Nephron progenitor cell (in vitro differentiated cells): ENCODE results near the gene ATP13A3.
A peak's percentile ranks its signal among the peaks of the same experiment; 100 is the strongest.

Experiments
- DNase-seq: peaks from one replicate; pipeline ENCODE4 v3.0.0; 2021
- H3K27ac Mint-ChIP-seq: 2 replicates; pipeline ENCODE4 v1.8.0; 2021; ENCODE audit warnings: mild to moderate bottlenecking, moderate library complexity, mixed read lengths
- H3K27me3 Mint-ChIP-seq: 2 replicates; pipeline ENCODE4 v1.8.0; 2021; ENCODE audit warnings: mild to moderate bottlenecking, low read depth, mixed read lengths; ENCODE audit not compliant: poor library complexity
- H3K36me3 Mint-ChIP-seq: 2 replicates; pipeline ENCODE4 v1.8.0; 2021; ENCODE audit warnings: low read depth, mixed read lengths
- H3K4me1 Mint-ChIP-seq: 2 replicates; pipeline ENCODE4 v1.8.0; 2021; ENCODE audit warnings: mixed read lengths
- H3K4me3 Mint-ChIP-seq: 2 replicates; pipeline ENCODE4 v1.8.0; 2021; ENCODE audit warnings: mild to moderate bottlenecking, moderate library complexity, mixed read lengths
- H3K9me3 Mint-ChIP-seq: 2 replicates; pipeline ENCODE4 v1.8.0; 2021; ENCODE audit warnings: mild to moderate bottlenecking, moderate library complexity, mixed read lengths
- TF ChIP-seq, protein P1 (sequence below): fragments of 200-600 bp; sonication (generic); IDR thresholded peaks from 2 replicates; pipeline ENCODE4 v1.5.0; 2021; ENCODE audit warnings: antibody characterized with exemption

ATP13A3 gene

DNA sequence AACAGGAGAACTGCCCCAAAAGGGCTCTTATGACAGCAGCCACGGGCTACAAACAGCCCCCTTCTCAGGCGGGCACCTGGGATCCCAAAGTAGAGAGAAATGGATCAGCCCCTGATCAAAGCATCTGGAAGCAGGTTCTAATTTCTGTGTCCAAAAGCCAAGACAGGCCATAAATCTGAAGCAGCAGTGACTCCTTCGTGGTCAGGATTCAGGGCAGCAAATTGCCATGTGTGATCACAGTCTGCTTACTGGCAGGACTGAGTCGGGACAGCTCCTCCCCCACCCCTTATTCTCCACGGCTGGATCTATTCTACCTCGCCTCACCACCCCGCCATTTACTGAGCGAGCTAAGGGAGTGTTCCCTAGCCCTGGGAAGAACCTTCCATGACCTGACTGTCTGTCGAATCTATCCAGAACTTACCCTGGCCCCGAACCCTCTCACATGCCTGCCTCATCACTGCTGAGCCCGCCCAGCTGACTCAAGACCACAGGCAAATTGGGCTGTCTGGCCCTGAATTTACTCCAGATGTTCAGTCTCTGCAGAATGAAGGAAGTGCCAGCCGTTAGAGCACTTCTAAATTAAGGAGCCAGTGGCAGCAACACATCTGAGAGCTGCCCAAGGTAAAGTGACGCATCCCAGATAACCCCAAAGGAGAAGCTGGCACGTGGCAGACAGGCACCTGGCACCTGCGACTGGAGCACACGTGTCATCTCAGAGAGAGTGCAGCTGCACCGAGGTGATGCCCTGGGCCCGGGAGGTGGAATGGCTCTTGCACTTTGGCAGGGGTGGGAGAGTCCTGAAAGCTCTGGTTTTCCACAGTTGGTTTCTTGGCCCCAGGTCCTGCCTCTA, 118.6 kb downstream of the ATP13A3 start:
- H3K9me3 Mint-ChIP-seq = no peaks in the 10 kb centered on the region
- H3K4me1 Mint-ChIP-seq = peaks cover 71% of the 10 kb centered on the region
- H3K4me3 Mint-ChIP-seq = no peak overlapping the region
- no peaks in the 10 kb centered on the region for H3K36me3 Mint-ChIP-seq
- TF ChIP-seq, protein P1, sequence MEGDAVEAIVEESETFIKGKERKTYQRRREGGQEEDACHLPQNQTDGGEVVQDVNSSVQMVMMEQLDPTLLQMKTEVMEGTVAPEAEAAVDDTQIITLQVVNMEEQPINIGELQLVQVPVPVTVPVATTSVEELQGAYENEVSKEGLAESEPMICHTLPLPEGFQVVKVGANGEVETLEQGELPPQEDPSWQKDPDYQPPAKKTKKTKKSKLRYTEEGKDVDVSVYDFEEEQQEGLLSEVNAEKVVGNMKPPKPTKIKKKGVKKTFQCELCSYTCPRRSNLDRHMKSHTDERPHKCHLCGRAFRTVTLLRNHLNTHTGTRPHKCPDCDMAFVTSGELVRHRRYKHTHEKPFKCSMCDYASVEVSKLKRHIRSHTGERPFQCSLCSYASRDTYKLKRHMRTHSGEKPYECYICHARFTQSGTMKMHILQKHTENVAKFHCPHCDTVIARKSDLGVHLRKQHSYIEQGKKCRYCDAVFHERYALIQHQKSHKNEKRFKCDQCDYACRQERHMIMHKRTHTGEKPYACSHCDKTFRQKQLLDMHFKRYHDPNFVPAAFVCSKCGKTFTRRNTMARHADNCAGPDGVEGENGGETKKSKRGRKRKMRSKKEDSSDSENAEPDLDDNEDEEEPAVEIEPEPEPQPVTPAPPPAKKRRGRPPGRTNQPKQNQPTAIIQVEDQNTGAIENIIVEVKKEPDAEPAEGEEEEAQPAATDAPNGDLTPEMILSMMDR = no peak
- H3K27me3 Mint-ChIP-seq = peaks cover 51% of the 10 kb centered on the region
- peak; percentile 48 for DNase-seq
- no peak overlapping the region for H3K27ac Mint-ChIP-seq

DNA sequence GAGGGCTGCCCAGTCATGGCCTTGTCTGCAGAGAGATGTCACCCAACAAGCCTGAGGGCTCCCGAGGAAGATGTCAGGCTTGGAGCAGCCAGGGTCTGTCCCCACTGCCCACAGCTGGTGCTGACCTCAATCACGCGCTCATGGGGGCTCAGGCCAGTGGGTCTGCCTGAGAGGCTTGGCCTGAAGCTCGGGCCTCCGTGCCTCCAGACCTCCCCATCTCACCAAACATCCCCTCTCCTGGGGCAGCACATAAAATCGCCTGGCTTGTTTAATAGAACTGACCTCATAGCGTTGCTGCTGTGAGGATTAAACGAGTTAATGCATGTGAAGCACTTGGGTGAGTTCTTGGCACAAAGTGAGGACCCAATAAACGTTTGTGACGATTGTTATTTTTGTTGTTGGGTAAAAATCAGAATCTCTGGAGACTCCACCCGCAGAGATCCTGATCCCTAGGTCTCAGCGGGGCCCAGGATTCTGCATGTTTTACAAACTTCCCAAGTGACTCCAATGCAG, 120.8 kb downstream of the ATP13A3 start:
- H3K36me3 Mint-ChIP-seq = no peaks in the 10 kb centered on the region
- peaks cover 51% of the 10 kb centered on the region for H3K27me3 Mint-ChIP-seq
- H3K9me3 Mint-ChIP-seq = no peaks in the 10 kb centered on the region
- no peak overlapping the region for H3K4me3 Mint-ChIP-seq
- TF ChIP-seq, protein P1 = no peak
- no peak for DNase-seq
- H3K27ac Mint-ChIP-seq = no peak overlapping the region
- peaks cover 66% of the 10 kb centered on the region for H3K4me1 Mint-ChIP-seq

DNA sequence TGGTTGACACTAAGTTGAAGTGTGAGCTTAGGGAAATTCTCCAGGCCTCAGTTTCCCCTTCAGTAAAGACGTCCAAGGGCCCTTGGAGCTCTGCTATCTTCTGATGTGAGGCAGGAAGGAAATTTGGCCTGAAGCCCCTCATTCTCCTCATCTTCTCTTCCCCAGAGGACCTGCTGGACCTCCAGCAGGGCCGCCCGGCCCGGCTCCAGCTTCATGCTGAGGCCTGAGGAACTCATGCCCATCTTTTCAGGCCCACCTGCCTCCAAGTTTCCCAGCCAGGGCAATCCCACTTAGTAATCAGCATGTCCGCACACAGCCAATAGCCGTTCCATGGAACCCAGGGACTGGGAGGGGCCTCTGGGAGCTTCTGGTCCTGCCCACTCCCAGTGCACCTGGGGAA, 121.3 kb downstream of the ATP13A3 start:
- DNase-seq = no peak
- peaks cover 62% of the 10 kb centered on the region for H3K4me1 Mint-ChIP-seq
- H3K27ac Mint-ChIP-seq = no peak overlapping the region
- TF ChIP-seq, protein P1 = no peak
- H3K36me3 Mint-ChIP-seq = no peaks in the 10 kb centered on the region
- H3K27me3 Mint-ChIP-seq = peaks cover 45% of the 10 kb centered on the region
- H3K4me3 Mint-ChIP-seq = no peak overlapping the region
- H3K9me3 Mint-ChIP-seq = no peaks in the 10 kb centered on the region

DNA sequence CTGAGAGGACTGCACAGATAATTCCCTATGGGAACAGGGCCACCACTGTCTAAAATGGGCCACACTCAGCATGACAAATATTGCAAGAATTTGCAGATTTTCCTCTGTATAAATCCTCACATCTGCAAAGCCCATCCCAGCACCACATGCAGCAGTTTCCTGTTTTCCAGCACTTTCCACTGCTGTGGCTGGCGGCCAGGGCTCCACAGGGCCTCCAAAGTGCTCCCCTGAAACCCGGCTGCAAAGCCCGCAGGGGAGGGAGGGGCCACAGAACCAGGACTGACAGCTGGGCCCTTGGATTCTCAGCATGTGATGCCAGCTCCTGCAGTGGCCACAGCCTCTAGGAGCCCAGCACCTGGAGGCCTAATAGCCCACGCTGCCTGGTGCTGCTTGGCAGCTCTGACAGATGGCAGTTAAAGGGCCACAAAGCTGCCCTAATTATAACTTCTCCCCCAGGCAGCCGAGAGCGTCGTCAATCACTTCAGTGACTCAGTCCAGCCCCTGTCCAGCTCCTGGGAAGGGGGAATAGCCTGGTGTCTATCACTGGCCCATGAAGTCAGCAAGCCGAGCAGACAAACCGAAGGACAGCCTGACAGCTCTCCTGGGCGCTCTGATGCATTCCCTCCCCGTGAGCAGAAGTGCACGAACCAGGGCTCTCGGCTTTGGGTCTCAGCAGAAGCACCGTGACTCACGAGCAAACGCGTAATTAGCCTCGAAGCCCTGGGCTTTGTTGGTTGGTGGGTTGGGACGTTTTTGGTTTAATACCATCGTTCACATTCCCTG, 122.0 kb downstream of the ATP13A3 start:
- Mint-ChIP-seq H3K4me1 (peaks cover 55% of the 10 kb centered on the region), H3K27me3 (peaks cover 43% of the 10 kb centered on the region), H3K4me3 (no peak overlapping the region), H3K36me3 (no peaks in the 10 kb centered on the region), H3K9me3 (no peaks in the 10 kb centered on the region), H3K27ac (no peak overlapping the region)
- TF ChIP-seq, protein P1 = no peak
- peak; percentile 48 for DNase-seq

DNA sequence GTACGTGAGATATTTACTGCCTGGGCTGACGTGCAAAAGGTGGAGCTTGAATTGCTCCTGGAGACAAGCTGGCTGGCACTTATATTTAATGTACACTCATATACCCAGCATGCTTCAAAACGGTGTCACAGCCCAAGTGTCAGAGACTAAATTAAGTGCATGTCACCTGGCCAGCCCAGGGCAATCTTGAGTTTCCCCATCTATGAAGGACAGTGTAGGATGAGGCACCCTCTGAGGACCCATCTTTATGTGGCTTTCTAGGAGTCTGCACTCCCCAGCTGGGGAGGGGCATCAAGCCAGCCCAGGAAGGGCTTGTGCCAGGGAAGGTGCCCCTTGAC, 122.5 kb downstream of the ATP13A3 start:
- no peak overlapping the region for H3K4me3 Mint-ChIP-seq
- peaks cover 43% of the 10 kb centered on the region for H3K27me3 Mint-ChIP-seq
- H3K36me3 Mint-ChIP-seq = no peaks in the 10 kb centered on the region
- TF ChIP-seq, protein P1 = no peak
- H3K4me1 Mint-ChIP-seq = peaks cover 50% of the 10 kb centered on the region
- DNase-seq = no peak
- no peaks in the 10 kb centered on the region for H3K9me3 Mint-ChIP-seq
- no peak overlapping the region for H3K27ac Mint-ChIP-seq
